ENCODE data around the gene SCARF2.
A peak's percentile ranks its signal among the peaks of the same experiment; 100 is the strongest.

SCARF2 gene

GRCh38 chr22:20440637-20441591 is 3.3 kb upstream of the SCARF2 start:
- DNase-seq (ENCODE audit: low read depth in 3 of 3, low spot score in 1 of 3), result no peak

- no peak for DNase-seq (ENCODE audit: low read depth in 3 of 3, low spot score in 1 of 3)
These were observed 2.4 kb upstream of the SCARF2 start for GRCh38 chr22:20439928-20440575.

GRCh38 chr22:20439556-20439927 is 1.9 kb upstream of the SCARF2 start:
- DNase-seq (ENCODE audit: low read depth in 3 of 3, low spot score in 1 of 3), result no peak

- DNase-seq (ENCODE audit: low read depth in 3 of 3, low spot score in 1 of 3), result no peak
These were observed 1.3 kb upstream of the SCARF2 start for GRCh38 chr22:20438678-20439492.

GRCh38 chr22:20438427-20438677 is 727 bp upstream of the SCARF2 start:
- no peak for DNase-seq (ENCODE audit: low read depth in 3 of 3, low spot score in 1 of 3)

GRCh38 chr22:20436768-20437612 is 635 bp downstream of the SCARF2 start:
- no peak for DNase-seq (ENCODE audit: low read depth in 3 of 3, low spot score in 1 of 3)

GRCh38 chr22:20436307-20436767 is 1.3 kb downstream of the SCARF2 start:
- DNase-seq (ENCODE audit: low read depth in 3 of 3, low spot score in 1 of 3), result no peak

- no peak for DNase-seq (ENCODE audit: low read depth in 3 of 3, low spot score in 1 of 3)
These were observed 2.0 kb downstream of the SCARF2 start for GRCh38 chr22:20435436-20436306.

- DNase-seq (ENCODE audit: low read depth in 3 of 3, low spot score in 1 of 3), result no peak
These were observed 2.9 kb downstream of the SCARF2 start for GRCh38 chr22:20434773-20435172.

GRCh38 chr22:20434264-20434751 is 3.3 kb downstream of the SCARF2 start:
- no peak for DNase-seq (ENCODE audit: low read depth in 3 of 3, low spot score in 1 of 3)

GRCh38 chr22:20433686-20434241 is 3.9 kb downstream of the SCARF2 start:
- DNase-seq (ENCODE audit: low read depth in 3 of 3, low spot score in 1 of 3), result no peak

GRCh38 chr22:20433191-20433590 is 4.4 kb downstream of the SCARF2 start:
- no peak for DNase-seq (ENCODE audit: low read depth in 3 of 3, low spot score in 1 of 3)

- DNase-seq (ENCODE audit: low read depth in 3 of 3, low spot score in 1 of 3), result no peak
These were observed 5.4 kb downstream of the SCARF2 start for GRCh38 chr22:20432244-20432686.

GRCh38 chr22:20431511-20432192 is 6.0 kb downstream of the SCARF2 start:
- DNase-seq (ENCODE audit: low read depth in 3 of 3, low spot score in 1 of 3), result no peak

- DNase-seq (ENCODE audit: low read depth in 3 of 3, low spot score in 1 of 3), result peak in 2 of 3 donors; percentile 20 to 41
These were observed 6.7 kb downstream of the SCARF2 start for GRCh38 chr22:20430720-20431510.

GRCh38 chr22:20430101-20430719 is 7.4 kb downstream of the SCARF2 start:
- no peak for DNase-seq (ENCODE audit: low read depth in 3 of 3, low spot score in 1 of 3)
